GM18508 (cell line): ENCODE data around the gene TMED8.
"Not testable (repeated sequence)": the region's sequence is repeated elsewhere in the genome, so short reads cannot be mapped to it uniquely, and the experiment has no call there.

Experiments
- ATAC-seq: cut with Tn5 transposase; IDR thresholded peaks from one replicate; pipeline ENCODE4 v1.9.1; 2021; ENCODE audit warnings: moderate number of reproducible peaks; ENCODE audit not compliant: insufficient read depth, unreplicated experiment

TMED8 gene

DNA sequence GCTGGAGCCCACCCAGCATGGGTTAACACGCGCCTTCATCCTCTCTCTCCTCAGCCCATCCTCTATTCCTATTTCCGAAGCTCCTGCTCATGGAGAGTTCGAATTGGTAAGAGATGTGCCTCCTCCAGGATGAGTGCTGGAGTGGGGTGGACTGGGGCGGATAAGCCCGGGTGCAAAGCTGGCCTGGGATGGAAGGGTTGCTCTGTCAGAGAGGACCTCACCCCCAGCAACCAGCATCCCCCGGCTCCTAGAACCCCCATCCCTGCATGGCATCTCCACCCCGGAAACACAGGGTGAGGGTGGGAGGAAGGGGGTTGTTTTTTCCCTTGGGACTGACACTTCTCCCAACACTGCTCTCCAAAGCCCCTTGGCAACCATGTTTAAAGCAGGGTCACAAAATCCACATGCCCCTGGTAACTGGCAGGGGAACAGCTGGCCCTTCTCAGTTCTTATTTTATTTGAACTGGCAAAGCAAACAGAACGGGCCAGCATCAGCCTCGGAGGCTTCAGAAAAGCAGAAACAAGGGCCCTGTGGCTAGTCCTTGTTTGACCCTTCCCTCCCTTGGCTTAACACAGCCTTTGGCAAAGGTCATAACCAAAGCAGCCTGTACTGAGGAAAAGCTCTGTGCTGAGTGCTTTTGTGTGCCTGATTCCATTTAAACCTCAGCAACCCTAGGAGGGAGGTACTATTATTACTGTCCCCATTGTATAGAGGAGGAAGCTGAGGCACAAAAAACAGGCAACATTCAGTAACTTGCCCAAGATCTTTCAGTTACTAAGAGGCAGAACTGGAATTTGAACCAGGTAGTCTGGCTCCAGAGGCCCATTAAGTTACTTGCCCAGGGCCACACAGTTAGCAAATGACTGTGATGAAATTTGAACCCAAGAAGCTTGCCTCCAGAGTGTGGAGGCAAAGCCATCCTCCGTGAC lies 51.8 kb downstream of the TMED8 start:
- no peak for ATAC-seq

DNA sequence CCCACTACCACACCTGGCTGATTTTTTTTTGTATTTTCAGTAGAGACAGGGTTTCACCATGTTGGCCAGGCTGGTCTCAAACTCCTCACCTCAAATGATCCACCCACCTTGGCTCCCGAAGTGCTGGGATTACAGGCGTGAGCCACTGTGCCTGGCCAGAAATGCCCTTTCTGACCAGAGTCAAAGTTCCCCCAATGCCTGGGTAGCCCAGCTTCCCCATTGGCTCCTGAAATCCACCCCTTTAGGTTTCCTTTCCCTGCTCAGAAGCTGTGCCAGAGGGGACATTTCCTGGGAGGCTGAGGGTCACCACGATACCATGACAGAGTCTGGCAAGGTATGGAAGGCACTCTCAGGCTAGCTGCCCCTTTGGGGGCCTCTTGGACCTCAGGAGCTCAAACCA lies 52.6 kb downstream of the TMED8 start:
- ATAC-seq: no peak

DNA sequence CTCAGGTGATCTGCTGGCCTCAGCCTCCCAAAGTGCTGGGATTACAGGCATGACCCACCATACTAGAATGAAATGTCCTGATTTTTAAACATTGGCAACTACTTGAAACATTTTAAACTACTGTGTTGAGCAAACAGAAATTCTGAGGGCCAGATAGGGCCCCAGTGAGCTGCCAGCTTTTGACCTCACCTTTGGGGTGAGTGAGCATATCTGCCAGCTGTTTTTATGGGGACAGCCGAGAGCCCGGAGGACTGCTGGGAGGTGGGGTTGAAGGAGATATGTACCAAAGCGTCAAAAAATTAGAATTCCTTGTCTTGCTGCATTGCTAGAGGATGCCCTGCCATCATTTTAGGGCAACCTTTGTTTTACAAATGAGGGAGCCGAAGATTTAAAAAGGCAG lies 53.3 kb downstream of the TMED8 start:
- no peak for ATAC-seq

DNA sequence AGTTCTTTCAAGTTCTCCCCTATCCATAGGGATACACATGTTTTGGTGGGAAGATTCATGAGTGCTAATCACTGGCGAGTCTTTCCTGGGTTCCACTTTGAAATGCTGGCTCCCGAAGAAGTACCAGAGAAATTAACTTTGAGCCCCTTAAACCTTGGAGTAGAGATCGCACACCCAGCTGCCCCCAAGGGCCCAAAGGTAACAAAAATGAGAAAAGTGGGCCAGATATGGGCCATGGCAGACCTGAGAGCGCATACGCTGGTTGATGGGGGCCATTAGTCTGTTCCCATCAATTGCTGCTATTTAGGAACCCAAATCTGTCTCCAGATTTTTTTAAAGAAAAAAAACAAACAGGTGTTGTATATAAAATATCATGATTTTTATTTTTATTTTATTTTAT lies 53.9 kb downstream of the TMED8 start:
- no peak for ATAC-seq

DNA sequence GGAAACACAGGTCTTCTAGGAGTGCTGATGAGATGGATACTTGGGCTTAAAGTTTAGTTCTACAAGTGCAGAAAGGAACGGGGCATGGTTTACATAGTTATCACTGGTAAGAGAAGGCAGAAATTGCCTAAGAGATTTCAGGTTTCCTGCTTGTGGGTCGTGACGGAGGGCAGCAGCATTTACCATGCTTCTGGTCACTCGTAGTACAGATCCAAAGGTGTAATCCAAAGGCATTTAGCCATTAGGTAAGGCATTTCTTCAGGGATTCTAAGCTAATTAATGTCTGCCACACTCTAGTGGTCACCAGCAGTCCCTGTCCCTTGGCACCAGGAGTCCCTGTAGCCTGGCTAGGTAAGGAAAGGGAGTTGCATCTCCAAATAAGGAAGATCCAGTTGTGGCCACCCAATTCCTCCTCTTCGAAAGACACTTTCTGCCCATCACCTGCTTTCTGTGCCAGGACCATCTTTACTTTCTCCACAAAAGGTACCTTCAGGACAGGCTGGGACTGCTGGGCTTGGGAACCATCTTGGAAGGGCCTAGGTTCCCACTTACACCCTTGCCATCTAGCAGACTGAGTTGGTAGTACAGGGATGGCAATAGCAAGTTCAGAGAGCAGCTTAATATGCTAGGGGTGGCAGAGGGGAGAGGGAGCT lies 54.5 kb downstream of the TMED8 start:
- ATAC-seq: no peak

DNA sequence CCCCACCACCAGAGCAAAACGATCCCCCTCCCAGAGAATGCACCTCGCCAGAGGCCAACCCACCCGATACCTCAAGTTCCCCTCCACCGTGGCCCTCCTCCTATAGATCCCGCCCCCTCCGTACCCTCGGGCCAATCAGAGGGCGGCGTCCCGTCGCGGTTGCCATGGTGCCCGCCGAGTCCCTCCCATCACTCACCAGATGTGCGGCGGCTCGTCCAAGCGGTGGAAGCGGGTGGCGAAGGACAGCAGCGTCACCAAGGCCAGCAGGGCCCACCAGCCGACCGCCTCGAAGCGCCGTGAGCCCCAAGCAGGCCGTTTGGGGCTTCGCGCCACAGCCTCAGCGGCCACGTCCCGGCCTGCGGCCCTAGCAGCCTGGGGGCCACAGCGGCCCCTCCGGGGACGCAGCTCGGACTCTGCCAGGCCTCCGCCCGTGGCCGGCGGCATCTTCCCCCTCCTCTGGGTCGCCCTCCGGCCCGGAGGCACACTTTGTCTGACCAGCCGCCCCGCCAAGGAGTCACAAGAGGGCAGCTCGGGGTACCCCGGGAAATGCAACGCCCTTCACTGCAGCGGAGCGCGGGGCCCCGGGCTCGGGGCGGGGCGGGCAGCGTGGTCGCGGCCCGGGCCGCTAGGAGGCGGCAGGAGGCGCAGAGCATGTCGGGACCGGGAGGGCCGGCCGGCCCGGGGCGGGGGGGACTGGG lies 56.5 kb downstream of the TMED8 start, which contains the start of gene POMT2:
POMT2 (minus strand) TSS at position 646 of the 698 bp plus-strand sequence; CDS start at position 444, 202 bp downstream.
- ATAC-seq: peak; percentile 47

DNA sequence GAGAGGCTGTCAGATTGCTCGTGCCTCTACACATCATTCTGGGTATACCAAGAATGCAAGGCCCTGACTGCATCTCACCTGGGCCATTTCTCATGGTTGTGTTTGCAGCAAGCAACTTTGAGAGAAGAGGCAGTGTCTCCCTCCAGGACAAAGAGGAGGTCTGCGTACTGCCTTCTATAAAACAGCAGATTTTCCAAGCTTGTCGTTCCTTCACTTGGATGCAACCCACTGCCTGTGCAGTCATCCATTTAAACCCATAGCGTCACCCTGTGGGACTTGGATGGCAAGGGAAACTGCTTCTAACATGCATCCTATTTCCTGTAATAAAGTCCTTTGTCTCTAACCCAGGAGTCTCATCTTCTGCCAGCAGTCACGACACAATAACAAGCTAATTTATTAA lies 57.5 kb downstream of the TMED8 start:
- no peak for ATAC-seq

DNA sequence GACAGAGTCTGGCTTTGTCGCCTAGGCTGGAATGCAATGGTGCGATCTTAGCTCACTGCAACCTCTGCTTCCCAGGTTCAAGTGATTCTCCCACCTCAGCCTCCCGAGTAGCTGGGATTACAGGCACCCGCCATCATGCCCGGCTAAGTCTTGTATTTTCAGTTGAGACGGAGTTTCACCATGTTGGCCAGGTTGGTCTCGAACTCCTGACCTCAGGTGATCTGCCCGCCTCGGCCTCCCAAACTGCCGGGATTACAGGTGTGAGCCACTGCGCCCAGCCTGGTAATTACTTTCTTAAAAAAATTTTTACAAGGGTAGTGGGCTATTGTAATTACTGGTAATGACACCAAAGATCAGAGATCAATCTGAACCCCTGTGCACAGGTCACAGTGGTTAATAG lies 58.1 kb downstream of the TMED8 start:
- ATAC-seq: not testable (repeated sequence)

DNA sequence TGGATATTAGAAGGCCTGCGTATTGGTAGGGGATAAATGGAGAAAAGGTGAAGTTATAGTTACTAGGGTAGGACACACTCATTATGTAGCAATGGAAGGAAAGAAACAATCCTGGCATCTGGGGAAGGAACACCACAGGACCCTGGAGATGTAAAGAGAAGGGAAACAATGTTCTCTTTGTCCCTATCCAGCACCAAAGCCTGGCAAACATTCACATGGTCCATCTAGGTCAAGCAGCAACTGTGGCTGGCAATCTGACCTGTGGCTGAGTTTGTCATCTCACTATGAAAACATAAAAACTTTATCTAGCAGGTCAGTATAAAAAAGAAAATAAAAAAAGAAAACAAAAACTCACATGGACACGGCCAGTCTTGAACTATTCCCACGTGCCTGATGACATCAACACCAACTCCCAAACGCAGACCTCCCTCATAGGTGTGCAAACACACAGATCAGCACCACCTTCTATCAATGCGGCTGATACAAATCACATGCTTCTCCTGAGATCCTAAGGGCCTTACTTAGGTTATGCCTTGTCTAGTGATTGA lies 58.8 kb downstream of the TMED8 start:
- ATAC-seq: no peak

DNA sequence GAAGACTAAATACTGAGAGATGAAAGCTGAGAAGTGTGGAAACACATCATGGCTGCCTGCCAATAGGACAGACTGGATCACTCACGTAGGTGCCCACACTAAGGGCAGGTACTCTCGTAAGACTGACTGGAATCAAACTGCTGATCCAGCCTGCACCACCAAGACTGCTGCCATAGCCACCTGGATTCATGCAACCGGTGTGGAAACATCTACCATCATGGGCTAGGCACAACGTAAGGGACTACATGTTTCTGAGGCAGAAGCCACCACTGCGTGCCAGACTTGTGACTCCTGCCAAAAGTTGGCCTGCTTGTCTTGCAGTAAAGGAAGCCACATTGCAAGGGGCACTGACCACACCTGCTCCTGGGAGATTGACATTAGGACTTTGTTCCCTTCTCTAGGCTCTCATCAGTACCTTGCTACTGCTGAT lies 60.0 kb downstream of the TMED8 start:
- no peak for ATAC-seq

DNA sequence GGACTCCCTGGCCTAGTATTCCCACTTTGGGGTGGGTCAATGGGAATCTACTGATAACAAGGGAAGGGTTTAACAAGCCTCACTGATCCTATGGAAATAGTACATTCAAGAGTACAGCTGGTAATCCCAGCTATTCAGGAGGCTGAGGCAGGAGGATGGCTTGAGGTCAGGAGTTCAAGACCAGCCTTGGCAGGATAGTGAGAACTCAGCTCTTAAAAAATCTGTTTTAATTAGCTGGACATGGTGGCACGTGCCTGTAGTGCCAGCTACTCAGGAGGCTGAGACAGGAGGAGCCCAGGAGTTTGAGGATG lies 60.7 kb downstream of the TMED8 start:
- no peak for ATAC-seq

DNA sequence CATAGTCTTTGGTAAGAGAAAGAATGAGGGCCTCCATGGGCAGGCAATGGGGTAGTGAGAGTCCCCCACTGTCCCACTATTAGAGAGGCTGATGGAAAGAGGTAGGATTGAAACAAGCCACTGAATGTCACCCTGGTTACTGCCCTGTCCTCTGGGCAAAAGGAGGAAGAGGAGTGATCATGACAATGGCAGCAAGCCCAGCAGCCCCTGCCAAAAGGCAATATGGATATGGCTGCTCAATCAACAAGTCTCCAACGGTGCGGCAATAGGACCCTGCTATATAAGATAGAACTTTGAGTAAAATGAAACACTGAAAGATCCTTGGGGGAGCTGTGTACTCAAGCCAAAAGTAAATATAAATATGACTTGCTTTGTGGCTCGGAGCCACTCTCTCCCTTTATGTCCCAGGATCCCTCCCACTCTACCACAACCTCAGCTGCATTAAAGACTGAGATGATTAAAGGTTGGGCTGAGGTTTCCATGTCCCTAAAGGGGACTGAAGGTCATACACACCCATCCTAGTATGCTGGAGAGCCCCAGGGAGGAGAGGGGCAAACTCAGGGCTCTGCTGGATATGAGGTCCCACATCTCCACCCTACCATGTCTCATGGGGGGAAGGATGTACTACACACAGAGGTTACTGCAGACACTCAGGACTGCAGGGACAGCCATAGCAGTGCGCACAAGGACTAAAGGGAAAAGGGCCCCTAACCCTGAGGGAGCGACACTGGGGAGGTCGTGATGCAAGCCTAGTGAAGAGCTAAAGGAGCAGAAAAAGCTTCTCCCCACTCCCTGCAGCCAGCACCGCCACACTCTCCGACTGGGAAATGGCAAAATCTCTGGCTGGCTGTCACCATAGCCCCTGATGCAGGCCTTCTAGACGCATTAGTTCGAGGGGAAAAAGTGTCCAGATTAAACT lies 62.1 kb downstream of the TMED8 start:
- ATAC-seq: no peak

DNA sequence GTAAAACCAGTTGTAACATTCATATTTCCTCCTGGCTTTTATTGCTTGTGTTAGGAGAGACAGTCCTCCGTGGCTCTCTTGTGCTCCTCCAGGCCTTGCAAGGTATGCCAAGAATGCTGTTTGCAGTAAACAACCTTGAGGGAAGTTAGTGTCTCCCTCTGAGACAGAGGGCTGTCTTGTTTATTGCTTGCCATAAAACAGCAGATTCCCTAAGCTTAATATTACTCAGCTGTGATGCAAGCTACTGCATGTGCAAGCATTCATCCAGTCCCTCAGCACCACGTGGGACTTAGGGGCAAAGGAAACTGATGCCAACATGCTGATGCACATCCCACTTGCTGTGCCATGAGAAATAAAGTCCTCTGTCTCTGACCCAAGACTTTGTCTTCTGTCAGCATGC lies 62.9 kb downstream of the TMED8 start:
- no peak for ATAC-seq

DNA sequence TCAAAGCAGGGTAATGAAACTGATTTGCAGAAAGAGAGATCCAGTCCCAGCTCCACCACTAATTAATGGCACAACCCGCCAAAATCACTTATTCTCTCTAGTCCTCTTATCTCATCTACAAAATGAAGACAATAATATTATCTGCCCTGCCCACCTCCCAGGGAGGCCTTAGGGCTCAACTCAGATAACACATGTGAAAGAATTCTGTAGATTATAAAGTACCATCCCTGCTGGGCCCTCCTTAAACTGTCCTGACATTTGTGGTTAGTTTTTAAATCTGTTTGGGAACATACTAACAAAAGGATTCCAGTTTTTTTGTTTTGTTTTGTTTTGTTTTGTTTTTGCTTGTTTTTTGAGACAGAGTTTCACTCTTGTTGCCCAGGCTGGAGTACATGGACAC lies 63.5 kb downstream of the TMED8 start:
- ATAC-seq: no peak

DNA sequence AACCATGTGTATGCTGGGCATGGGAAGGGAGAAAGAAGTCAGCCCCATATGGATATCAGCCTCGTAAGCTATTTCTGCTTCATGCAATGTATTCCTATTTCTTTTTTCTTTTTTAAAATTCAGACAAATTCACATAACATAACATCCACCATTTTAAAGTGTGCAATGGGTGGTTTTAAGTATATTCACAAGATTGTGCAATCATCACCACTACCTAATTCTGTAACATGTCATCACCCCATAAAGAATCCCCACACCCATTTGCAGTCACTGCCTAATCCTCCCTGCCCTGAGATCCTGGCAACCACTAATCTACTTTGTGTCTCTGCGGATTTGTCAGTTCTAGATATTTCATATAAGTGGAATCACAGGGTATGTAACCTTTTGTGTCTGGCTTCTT lies 65.7 kb downstream of the TMED8 start:
- ATAC-seq: no peak

DNA sequence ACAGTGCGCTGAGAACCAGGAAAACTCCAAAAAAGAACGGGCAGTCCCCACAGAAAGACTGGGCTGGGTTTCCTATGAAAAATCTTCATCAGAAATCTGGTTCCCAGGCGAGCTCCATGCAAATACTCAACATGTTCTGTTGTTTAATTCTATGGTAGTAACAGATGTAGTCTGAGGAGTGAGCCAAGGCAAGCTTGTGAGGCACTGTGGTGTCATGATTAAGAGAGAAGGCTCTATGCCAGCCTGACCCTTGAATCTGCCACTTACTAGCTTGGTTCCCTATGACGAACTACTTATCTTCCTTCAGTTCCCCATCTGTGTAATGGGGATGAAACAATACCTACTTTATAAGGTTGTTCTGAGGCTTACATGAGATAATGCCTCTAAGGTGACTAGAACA lies 66.9 kb downstream of the TMED8 start:
- no peak for ATAC-seq

DNA sequence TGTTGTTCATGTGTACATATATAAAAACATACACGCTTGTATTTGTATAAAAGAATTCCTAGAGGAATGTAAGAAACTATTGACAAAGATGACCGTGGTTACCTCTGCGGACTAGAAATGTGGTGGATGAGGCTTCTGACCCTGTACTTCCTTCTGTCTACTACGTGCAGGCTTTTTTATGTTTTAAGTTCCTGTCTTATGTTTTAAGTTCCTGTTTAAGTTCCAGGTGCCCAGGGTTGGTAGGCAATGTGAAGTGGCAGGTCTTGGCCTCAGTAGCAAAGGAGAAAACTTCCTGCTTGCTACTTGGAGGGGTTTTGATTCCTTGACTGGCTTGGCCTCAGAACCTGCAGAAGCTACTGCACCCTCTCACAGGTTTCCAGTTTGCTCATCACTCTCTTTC lies 67.8 kb downstream of the TMED8 start:
- ATAC-seq: no peak

DNA sequence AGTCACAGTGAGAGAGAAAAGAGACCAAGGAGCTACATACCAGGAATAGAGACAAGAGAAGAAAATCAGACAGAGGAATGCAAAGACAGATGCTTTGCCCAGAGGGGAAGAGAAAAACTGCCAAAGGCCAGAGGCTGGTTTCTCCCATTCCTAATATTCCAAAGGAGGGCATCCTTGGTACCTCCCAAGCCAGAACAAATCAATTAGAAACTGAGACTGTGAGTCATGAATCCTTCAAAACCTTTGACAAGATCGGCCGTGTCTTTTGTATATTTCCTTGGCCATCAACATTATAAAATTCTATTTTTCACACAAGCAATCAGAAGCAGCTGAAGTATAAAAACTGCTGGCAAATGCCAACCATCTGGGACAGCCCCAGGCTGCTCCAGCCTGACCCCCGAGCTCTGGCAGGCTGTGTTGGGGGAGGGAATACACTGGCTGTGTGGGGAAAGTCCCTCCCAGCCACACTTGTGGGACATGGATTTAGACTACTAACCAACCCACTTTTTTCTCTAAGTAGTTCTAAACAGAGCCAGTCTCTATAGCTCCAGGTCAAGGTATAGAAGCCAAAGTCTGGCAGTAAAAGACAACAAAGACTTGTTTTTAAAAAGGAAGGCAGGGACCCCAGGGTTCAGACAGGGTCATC lies 69.9 kb downstream of the TMED8 start:
- no peak for ATAC-seq

DNA sequence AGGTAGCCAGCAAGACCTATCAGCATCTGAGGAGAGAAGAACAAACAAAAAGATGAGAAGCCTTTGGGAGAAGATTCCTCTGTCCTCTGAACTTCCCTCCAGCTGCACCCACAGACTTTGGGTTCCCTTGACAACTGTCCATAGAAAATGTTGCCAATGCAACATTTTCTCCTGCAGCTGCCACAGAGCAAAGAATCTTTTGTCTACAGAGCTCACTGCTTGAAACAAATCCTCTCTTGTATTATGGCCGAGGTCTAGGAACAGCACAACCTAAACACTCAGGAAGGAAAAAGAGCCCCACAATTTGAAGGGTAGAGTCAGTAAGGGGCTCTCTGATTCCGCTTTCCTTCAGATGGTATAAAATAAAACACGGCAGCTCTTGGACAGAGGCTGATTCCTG lies 70.5 kb downstream of the TMED8 start:
- ATAC-seq: no peak
